A673 (cell line): ENCODE measurements around the gene SH3RF1.

ENCODE experiments used
- CTCF ChIP-seq: fragments of 300-800, 200-600 bp; sonication (generic); conservative IDR thresholded peaks from 2 replicates; pipeline ENCODE4 v1.5.1; 2017; ENCODE audit warnings: low read depth, mild to moderate bottlenecking, antibody characterized with exemption, low read length, moderate library complexity, mixed read lengths
- EZH2 ChIP-seq: fragments of 200-600 bp; sonication (generic); IDR thresholded peaks from 2 replicates; pipeline ENCODE4 v1.6.1; 2017; ENCODE audit warnings: borderline replicate concordance, low read depth, mild to moderate bottlenecking, mixed read lengths, antibody characterized with exemption, low read length; ENCODE audit not compliant: poor library complexity, severe bottlenecking

- no peak for TF ChIP-seq CTCF
- no peak for TF ChIP-seq EZH2
Measured at GRCh38 chr4:169068423-169068822, 202.3 kb downstream of the SH3RF1 start.
